ENCODE results near the gene PIGC.

Gene PIGC

DNA sequence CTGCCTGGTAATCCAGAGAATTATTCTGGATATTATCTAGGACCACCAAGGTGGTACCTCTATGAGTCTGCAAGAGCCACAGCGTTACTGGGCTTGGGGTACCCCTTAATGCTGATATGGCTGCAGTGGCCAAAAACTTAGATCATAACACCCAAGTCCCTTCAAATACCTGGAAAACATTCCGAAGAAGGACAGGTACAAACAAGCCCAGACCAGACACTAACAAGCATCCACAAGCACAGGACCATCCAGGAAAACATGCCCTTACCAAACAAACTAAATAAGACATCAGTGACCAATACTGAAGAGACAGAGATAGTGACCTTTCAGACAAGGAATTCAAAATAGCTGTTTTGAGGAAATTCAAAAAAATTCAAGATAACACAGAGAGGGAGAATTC lies 20.5 kb downstream of the PIGC start:
- Histone ChIP-seq H3K27me3 (replicated peaks in 2 of 5; ENCODE audit: control insufficient read depth in 4 of 5, insufficient read depth in 5 of 5, low read length in 4 of 5) (no peaks in the 10 kb centered on the region), H3K27ac (ENCODE audit: insufficient read depth in 1 of 2, low read depth in 1 of 2, low read length in 2 of 2, poor library complexity in 1 of 2, severe bottlenecking in 2 of 2) (no peak overlapping the region), H3K4me3 (ENCODE audit: control insufficient read depth in 1 of 7, extremely low read depth in 1 of 7, insufficient read depth in 4 of 7, low read depth in 2 of 7, low read length in 6 of 7) (no peak overlapping the region), H3K9me3 (ENCODE audit: control extremely low read depth in 1 of 5, control insufficient read depth in 4 of 5, insufficient read depth in 2 of 5, low read depth in 1 of 5, low read length in 4 of 5) (no peaks in the 10 kb centered on the region), H3K36me3 (ENCODE audit: control insufficient read depth in 4 of 4, insufficient read depth in 4 of 4, low read length in 3 of 4) (no peaks in the 10 kb centered on the region), H3K4me1 (ENCODE audit: control extremely low read depth in 1 of 4, control insufficient read depth in 4 of 4, insufficient read depth in 4 of 4, low read length in 3 of 4) (peaks cover 0 to 6% (median 0%) of the 10 kb centered on the region in 4 experiments)
- ChIA-PET POLR2A (no interaction called here), CTCF (no interaction called here)
- WGBS (ENCODE audit: insufficient coverage): 100% methylated on average over 2 of the region's 2 CpGs
- DNase-seq: no peak

DNA sequence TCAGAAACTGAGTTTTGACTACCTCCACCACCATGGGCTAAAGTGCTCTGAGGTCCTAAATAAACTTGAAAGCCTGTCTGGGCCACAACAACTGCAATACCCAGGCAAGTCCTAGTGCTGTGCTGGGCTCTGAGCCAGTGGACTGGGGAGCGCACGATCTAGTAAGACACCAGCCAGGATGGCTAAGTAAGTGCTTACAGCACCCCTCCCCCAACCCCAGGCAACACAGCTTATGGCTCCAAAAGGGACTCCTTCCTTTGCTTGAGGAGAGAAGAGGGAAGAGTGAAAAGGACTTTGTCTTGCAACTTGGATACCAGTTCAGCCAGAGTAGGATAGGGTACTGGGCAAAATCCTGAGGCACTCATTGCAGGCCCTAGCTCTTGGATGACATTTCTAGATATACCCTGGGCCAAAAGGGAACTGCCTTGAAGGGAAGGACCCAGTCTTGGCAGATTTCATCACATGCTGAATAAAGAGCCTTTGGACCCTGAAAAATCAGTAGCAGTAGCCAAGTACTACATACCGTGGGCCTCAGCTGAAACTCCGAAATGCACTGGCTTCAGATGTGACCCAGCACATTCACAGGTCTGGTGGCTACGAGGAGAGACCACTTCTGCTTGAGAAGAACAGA lies 21.8 kb downstream of the PIGC start:
- Histone ChIP-seq H3K9me3 (ENCODE audit: control extremely low read depth in 1 of 5, control insufficient read depth in 4 of 5, insufficient read depth in 2 of 5, low read depth in 1 of 5, low read length in 4 of 5) (no peaks in the 10 kb centered on the region), H3K4me3 (ENCODE audit: control insufficient read depth in 1 of 7, extremely low read depth in 1 of 7, insufficient read depth in 4 of 7, low read depth in 2 of 7, low read length in 6 of 7) (no peak overlapping the region), H3K27ac (ENCODE audit: insufficient read depth in 1 of 2, low read depth in 1 of 2, low read length in 2 of 2, poor library complexity in 1 of 2, severe bottlenecking in 2 of 2) (no peak overlapping the region), H3K27me3 (replicated peaks in 2 of 5; ENCODE audit: control insufficient read depth in 4 of 5, insufficient read depth in 5 of 5, low read length in 4 of 5) (no peaks in the 10 kb centered on the region), H3K36me3 (ENCODE audit: control insufficient read depth in 4 of 4, insufficient read depth in 4 of 4, low read length in 3 of 4) (no peaks in the 10 kb centered on the region), H3K4me1 (ENCODE audit: control extremely low read depth in 1 of 4, control insufficient read depth in 4 of 4, insufficient read depth in 4 of 4, low read length in 3 of 4) (peaks cover 0 to under 1% (median 0%) of the 10 kb centered on the region in 4 experiments)
- WGBS (ENCODE audit: insufficient coverage): 94% methylated on average over 3 of the region's 5 CpGs
- no peak for DNase-seq
- ChIA-PET POLR2A (no interaction called here), CTCF (interaction anchor here (0.8 to 0.9 kb wide), 2 partner anchors 11 to 420 kb away, joined by 3 read pairs; no protein-coding TSS in a partner anchor)

DNA sequence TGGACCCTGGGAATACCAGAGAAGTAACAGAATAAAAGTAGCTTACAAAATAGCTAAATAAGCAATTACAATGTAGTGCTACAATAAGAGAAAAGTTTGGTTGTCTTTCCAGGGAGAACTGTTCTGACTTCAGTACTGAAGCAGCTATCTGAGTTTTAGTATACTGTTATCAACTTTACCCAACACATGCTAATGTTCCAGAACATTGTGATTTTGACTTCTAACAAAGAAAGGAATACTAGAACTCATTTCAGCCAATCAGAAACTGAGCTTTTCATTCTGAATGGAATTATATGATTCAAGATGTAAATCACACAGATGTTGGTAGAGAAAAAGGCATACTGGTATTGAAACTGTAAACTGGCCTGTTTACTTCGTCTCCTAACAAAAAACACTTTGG lies 23.5 kb downstream of the PIGC start, which contains the start of gene C1orf105:
C1orf105 (plus strand) TSS at position 301 of the 400 bp plus-strand sequence. CDS start 201 bp downstream, outside the sequence.
- H3K9me3 ChIP-seq (ENCODE audit: control extremely low read depth in 1 of 5, control insufficient read depth in 4 of 5, insufficient read depth in 2 of 5, low read depth in 1 of 5, low read length in 4 of 5): no peaks in the 10 kb centered on the region
- WGBS (ENCODE audit: insufficient coverage): no CpG with 5 or more reads among the region's 1 CpG
- POLR2A ChIA-PET: no interaction called here

DNA sequence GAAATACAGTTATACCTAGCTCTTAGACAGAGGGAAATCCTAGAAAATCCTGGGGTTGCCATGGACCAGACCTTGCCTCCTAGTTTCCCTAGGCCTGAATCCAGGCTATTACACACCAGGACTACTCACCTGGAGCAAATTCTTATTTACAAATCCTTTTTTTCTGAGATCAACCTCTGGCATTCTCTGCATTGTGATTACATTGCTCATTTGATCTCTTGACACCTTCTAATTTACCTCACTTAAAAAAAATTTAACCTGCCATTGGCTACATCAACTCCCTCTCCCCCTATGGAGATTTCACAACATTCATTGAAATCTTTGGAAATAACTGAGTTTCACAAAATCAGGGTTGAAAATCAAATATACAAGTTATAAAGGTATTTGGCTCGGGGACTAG lies 26.3 kb downstream of the PIGC start:
- Histone ChIP-seq H3K27ac (ENCODE audit: insufficient read depth in 1 of 2, low read depth in 1 of 2, low read length in 2 of 2, poor library complexity in 1 of 2, severe bottlenecking in 2 of 2) (no peak overlapping the region), H3K36me3 (ENCODE audit: control insufficient read depth in 4 of 4, insufficient read depth in 4 of 4, low read length in 3 of 4) (no peaks in the 10 kb centered on the region), H3K4me3 (ENCODE audit: control insufficient read depth in 1 of 7, extremely low read depth in 1 of 7, insufficient read depth in 4 of 7, low read depth in 2 of 7, low read length in 6 of 7) (no peak overlapping the region), H3K9me3 (ENCODE audit: control extremely low read depth in 1 of 5, control insufficient read depth in 4 of 5, insufficient read depth in 2 of 5, low read depth in 1 of 5, low read length in 4 of 5) (no peaks in the 10 kb centered on the region), H3K27me3 (replicated peaks in 2 of 5; ENCODE audit: control insufficient read depth in 4 of 5, insufficient read depth in 5 of 5, low read length in 4 of 5) (no peaks in the 10 kb centered on the region), H3K4me1 (ENCODE audit: control extremely low read depth in 1 of 4, control insufficient read depth in 4 of 4, insufficient read depth in 4 of 4, low read length in 3 of 4) (no peaks in the 10 kb centered on the region)
- ChIA-PET POLR2A (no interaction called here), CTCF (interaction anchor here (0.8 to 2.5 kb wide), 5 partner anchors 9 to 415 kb away, joined by 3 to 12 read pairs (median 3); no protein-coding TSS in a partner anchor)
- WGBS (ENCODE audit: insufficient coverage): 100% methylated on average over 1 of the region's 1 CpG
- DNase-seq: no peak

More for the DNA sequence above, 23.5 kb downstream of the PIGC start, which contains the start of gene C1orf105:
- Histone ChIP-seq H3K27ac (ENCODE audit: insufficient read depth in 1 of 2, low read depth in 1 of 2, low read length in 2 of 2, poor library complexity in 1 of 2, severe bottlenecking in 2 of 2) (no peak within 1 kb of the TSS), H3K36me3 (ENCODE audit: control insufficient read depth in 4 of 4, insufficient read depth in 4 of 4, low read length in 3 of 4) (no peaks in the 10 kb centered on the region), H3K4me1 (ENCODE audit: control extremely low read depth in 1 of 4, control insufficient read depth in 4 of 4, insufficient read depth in 4 of 4, low read length in 3 of 4) (no peaks in the 10 kb centered on the region), H3K4me3 (ENCODE audit: control insufficient read depth in 1 of 7, extremely low read depth in 1 of 7, insufficient read depth in 4 of 7, low read depth in 2 of 7, low read length in 6 of 7) (no peak within 1 kb of the TSS), H3K27me3 (replicated peaks in 2 of 5; ENCODE audit: control insufficient read depth in 4 of 5, insufficient read depth in 5 of 5, low read length in 4 of 5) (no peaks in the 10 kb centered on the region)
- CTCF ChIA-PET: interaction anchor here (1.0 kb wide), 1 partner anchor 9 kb away, joined by 3 read pairs; no protein-coding TSS in a partner anchor
- no peak for DNase-seq

DNA sequence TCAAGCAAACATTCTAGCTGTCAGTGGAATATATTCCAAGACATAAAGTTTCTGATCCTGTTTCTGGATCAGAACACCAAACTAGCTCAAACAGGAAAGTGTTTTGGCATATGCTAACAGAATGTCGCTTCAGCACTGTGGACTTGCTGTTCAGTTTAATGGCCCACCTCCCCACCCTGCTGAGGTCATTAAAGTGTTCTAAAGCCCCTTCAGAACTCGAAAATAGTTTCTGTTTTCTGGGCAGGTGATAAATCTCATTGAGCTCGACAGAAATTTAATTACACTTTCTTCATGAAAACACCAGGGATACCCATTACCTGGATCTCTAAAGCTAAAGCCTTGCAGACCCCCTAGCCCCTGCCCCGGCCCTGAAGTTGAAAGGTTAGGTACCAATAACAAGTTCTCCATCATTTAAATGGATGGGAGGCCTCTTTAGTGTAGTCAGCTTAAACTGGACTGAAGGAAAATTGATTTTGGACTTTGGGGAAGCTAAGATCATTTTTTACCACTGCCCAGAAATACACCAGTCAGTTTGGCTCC lies 27.3 kb downstream of the PIGC start:
- Histone ChIP-seq H3K36me3 (ENCODE audit: control insufficient read depth in 4 of 4, insufficient read depth in 4 of 4, low read length in 3 of 4) (no peaks in the 10 kb centered on the region), H3K4me1 (ENCODE audit: control extremely low read depth in 1 of 4, control insufficient read depth in 4 of 4, insufficient read depth in 4 of 4, low read length in 3 of 4) (no peaks in the 10 kb centered on the region), H3K4me3 (ENCODE audit: control insufficient read depth in 1 of 7, extremely low read depth in 1 of 7, insufficient read depth in 4 of 7, low read depth in 2 of 7, low read length in 6 of 7) (no peak overlapping the region), H3K9me3 (ENCODE audit: control extremely low read depth in 1 of 5, control insufficient read depth in 4 of 5, insufficient read depth in 2 of 5, low read depth in 1 of 5, low read length in 4 of 5) (no peaks in the 10 kb centered on the region), H3K27me3 (replicated peaks in 2 of 5; ENCODE audit: control insufficient read depth in 4 of 5, insufficient read depth in 5 of 5, low read length in 4 of 5) (no peaks in the 10 kb centered on the region), H3K27ac (ENCODE audit: insufficient read depth in 1 of 2, low read depth in 1 of 2, low read length in 2 of 2, poor library complexity in 1 of 2, severe bottlenecking in 2 of 2) (no peak overlapping the region)
- CTCF ChIA-PET: interaction anchor here (0.9 to 2.5 kb wide), 6 partner anchors 10 to 17 kb away, joined by 3 to 16 read pairs (median 5); no protein-coding TSS in a partner anchor
- no peak for DNase-seq
- POLR2A ChIA-PET: no interaction called here
- WGBS (ENCODE audit: insufficient coverage): 100% methylated on average over 1 of the region's 4 CpGs

DNA sequence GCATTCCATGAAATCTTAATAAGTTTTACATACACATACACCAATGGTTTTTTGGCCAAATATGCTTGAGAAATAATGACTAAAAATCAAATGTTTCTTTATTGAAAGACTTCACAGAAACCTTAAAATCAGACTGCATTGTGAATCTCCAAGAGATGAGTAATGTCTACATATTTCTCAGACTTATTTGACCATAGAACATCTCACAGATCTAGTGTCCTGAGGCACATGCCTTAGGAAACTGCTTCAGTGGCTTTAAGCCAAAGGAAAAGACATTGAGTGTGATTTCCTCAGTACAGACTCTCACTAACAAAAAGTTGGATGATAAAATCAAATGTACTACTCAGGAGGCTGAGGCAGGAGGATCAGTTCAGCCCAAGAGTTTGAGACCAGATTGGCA lies 29.5 kb downstream of the PIGC start:
- H3K4me3 ChIP-seq (ENCODE audit: control insufficient read depth in 1 of 7, extremely low read depth in 1 of 7, insufficient read depth in 4 of 7, low read depth in 2 of 7, low read length in 6 of 7): no peak overlapping the region
- H3K27me3 ChIP-seq (replicated peaks in 2 of 5; ENCODE audit: control insufficient read depth in 4 of 5, insufficient read depth in 5 of 5, low read length in 4 of 5): no peaks in the 10 kb centered on the region
- H3K9me3 ChIP-seq (ENCODE audit: control extremely low read depth in 1 of 5, control insufficient read depth in 4 of 5, insufficient read depth in 2 of 5, low read depth in 1 of 5, low read length in 4 of 5): no peaks in the 10 kb centered on the region
- CTCF ChIA-PET: interaction anchor here (1.5 to 2.4 kb wide), 2 partner anchors 16 to 412 kb away, joined by 3 to 16 read pairs; no protein-coding TSS in a partner anchor
- peaks cover 0 to 2% (median 0%) of the 10 kb centered on the region in 4 experiments for H3K4me1 ChIP-seq (ENCODE audit: control extremely low read depth in 1 of 4, control insufficient read depth in 4 of 4, insufficient read depth in 4 of 4, low read length in 3 of 4)
- H3K36me3 ChIP-seq (ENCODE audit: control insufficient read depth in 4 of 4, insufficient read depth in 4 of 4, low read length in 3 of 4): no peaks in the 10 kb centered on the region
- no peak for DNase-seq
- POLR2A ChIA-PET: no interaction called here
- no peak overlapping the region for H3K27ac ChIP-seq (ENCODE audit: insufficient read depth in 1 of 2, low read depth in 1 of 2, low read length in 2 of 2, poor library complexity in 1 of 2, severe bottlenecking in 2 of 2)

DNA sequence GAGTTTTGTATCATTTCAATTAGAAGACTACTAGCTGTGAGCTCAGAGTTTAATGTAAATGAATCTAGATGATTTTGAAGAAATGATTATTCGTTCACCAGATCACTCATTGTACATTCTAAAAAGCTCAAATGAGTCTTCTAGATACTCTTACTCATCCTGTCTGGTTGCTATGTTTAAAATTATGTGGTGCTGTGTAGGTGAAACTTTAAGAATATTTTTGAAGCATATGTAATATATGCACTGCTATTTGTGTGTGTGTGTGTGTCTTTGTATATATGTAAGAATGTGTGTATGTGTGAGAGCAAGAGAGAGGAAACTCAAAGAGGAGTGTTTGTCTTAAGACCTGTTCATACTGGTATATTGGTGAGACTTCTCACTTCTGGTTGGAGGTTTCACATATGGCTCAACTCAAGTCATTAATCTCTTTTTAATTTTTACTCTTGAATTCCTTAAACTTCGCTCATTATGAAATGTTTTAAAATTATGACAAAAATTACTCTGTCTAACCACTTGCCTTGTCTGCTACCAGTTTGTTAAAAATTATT lies 32.0 kb downstream of the PIGC start:
- Histone ChIP-seq H3K27ac (ENCODE audit: insufficient read depth in 1 of 2, low read depth in 1 of 2, low read length in 2 of 2, poor library complexity in 1 of 2, severe bottlenecking in 2 of 2) (no peak overlapping the region), H3K27me3 (replicated peaks in 2 of 5; ENCODE audit: control insufficient read depth in 4 of 5, insufficient read depth in 5 of 5, low read length in 4 of 5) (no peaks in the 10 kb centered on the region), H3K4me3 (ENCODE audit: control insufficient read depth in 1 of 7, extremely low read depth in 1 of 7, insufficient read depth in 4 of 7, low read depth in 2 of 7, low read length in 6 of 7) (no peak overlapping the region), H3K36me3 (ENCODE audit: control insufficient read depth in 4 of 4, insufficient read depth in 4 of 4, low read length in 3 of 4) (no peaks in the 10 kb centered on the region), H3K9me3 (ENCODE audit: control extremely low read depth in 1 of 5, control insufficient read depth in 4 of 5, insufficient read depth in 2 of 5, low read depth in 1 of 5, low read length in 4 of 5) (no peaks in the 10 kb centered on the region), H3K4me1 (ENCODE audit: control extremely low read depth in 1 of 4, control insufficient read depth in 4 of 4, insufficient read depth in 4 of 4, low read length in 3 of 4) (peaks cover 0 to 2% (median 0%) of the 10 kb centered on the region in 4 experiments)
- WGBS (ENCODE audit: insufficient coverage): 100% methylated on average over 1 of the region's 2 CpGs
- ChIA-PET CTCF (interaction anchor here (1.0 to 1.2 kb wide), 4 partner anchors 11 to 321 kb away, joined by 3 to 6 read pairs (median 4); no protein-coding TSS in a partner anchor), POLR2A (no interaction called here)
- no peak for DNase-seq

Measured in common myeloid progenitor, CD34-positive (primary cell).